Osteocyte (in vitro differentiated cells): ENCODE measurements around the gene RANGRF. TPM values are rescaled to one million over a fixed set of nuclear protein-coding genes. Genes with fewer than 3 reads are reported as not detected.

ENCODE experiments used
- DNase-seq: peaks from one replicate; pipeline ENCODE4 v3.0.0; 2021; ENCODE audit warnings: mixed read lengths; ENCODE audit not compliant: unreplicated experiment; ENCODE audit errors: extremely low spot score
- H3K27ac Mint-ChIP-seq: one replicate; pipeline ENCODE4 v1.8.0; 2021; ENCODE audit warnings: mild to moderate bottlenecking, mixed read lengths; ENCODE audit not compliant: unreplicated experiment
- H3K27me3 Mint-ChIP-seq: one replicate; pipeline ENCODE4 v1.8.0; 2021; ENCODE audit warnings: mixed read lengths; ENCODE audit not compliant: unreplicated experiment
- H3K36me3 Mint-ChIP-seq: one replicate; pipeline ENCODE4 v1.8.0; 2021; ENCODE audit warnings: mixed read lengths; ENCODE audit not compliant: unreplicated experiment
- H3K4me1 Mint-ChIP-seq: one replicate; pipeline ENCODE4 v1.8.0; 2021; ENCODE audit warnings: mixed read lengths; ENCODE audit not compliant: unreplicated experiment
- H3K4me3 Mint-ChIP-seq: one replicate; pipeline ENCODE4 v1.8.0; 2021; ENCODE audit warnings: mild to moderate bottlenecking, moderate library complexity, mixed read lengths; ENCODE audit not compliant: unreplicated experiment
- H3K9me3 Mint-ChIP-seq: one replicate; pipeline ENCODE4 v1.8.0; 2021; ENCODE audit warnings: mixed read lengths; ENCODE audit not compliant: unreplicated experiment
- CTCF ChIP-seq: fragments of 200-600 bp; sonication (generic); IDR thresholded peaks from 2 replicates; pipeline ENCODE4 v1.5.0; 2021; ENCODE audit warnings: antibody characterized with exemption, mild to moderate bottlenecking, moderate library complexity
- total RNA-seq: library from RNA; stranded (reverse); gene quantifications from 2 replicates; pipeline ENCODE4 v1.2.1, GENCODE V29; 2021

RANGRF gene
- total RNA-seq, 1 donor from 2014 or later = 29.3 TPM

GRCh38 chr17:8283356-8283755, 5.1 kb upstream of the RANGRF start:
- H3K4me3 Mint-ChIP-seq = no peak overlapping the region

GRCh38 chr17:8284126-8284525, 4.3 kb upstream of the RANGRF start:
- no peak for TF ChIP-seq CTCF
- Mint-ChIP-seq H3K36me3 (no peaks in the 10 kb centered on the region), H3K4me3 (no peak overlapping the region), H3K27ac (no peak overlapping the region), H3K27me3 (no peaks in the 10 kb centered on the region), H3K9me3 (no peaks in the 10 kb centered on the region), H3K4me1 (peaks cover 11% of the 10 kb centered on the region)
- DNase-seq = no peak

More at GRCh38 chr17:8283356-8283755, 5.1 kb upstream of the RANGRF start:
- peaks cover 10% of the 10 kb centered on the region for H3K4me1 Mint-ChIP-seq
- no peaks in the 10 kb centered on the region for H3K9me3 Mint-ChIP-seq
- no peak for DNase-seq
- H3K27me3 Mint-ChIP-seq = no peaks in the 10 kb centered on the region
- TF ChIP-seq CTCF = no peak
- H3K36me3 Mint-ChIP-seq = no peaks in the 10 kb centered on the region
- H3K27ac Mint-ChIP-seq = no peak overlapping the region

GRCh38 chr17:8285270-8286181, 2.9 kb upstream of the RANGRF start:
- Mint-ChIP-seq H3K9me3 (no peaks in the 10 kb centered on the region), H3K36me3 (peaks cover 2% of the 10 kb centered on the region), H3K27me3 (no peaks in the 10 kb centered on the region), H3K27ac (no peak overlapping the region), H3K4me1 (peaks cover 24% of the 10 kb centered on the region), H3K4me3 (no peak overlapping the region)
- no peak for TF ChIP-seq CTCF
- DNase-seq = no peak

- H3K4me1 Mint-ChIP-seq = peaks cover 24% of the 10 kb centered on the region
- peaks cover 2% of the 10 kb centered on the region for H3K36me3 Mint-ChIP-seq
- H3K4me3 Mint-ChIP-seq = peak overlapping the region; percentile 93
- no peaks in the 10 kb centered on the region for H3K9me3 Mint-ChIP-seq
- H3K27me3 Mint-ChIP-seq = no peaks in the 10 kb centered on the region
- H3K27ac Mint-ChIP-seq = peak overlapping the region; percentile 96
- TF ChIP-seq CTCF = no peak
- DNase-seq = no peak
Measured at GRCh38 chr17:8287651-8288335, 677 bp upstream of the RANGRF start.

GRCh38 chr17:8289103-8289397, 580 bp downstream of the RANGRF start:
- Mint-ChIP-seq H3K4me1 (peaks cover 28% of the 10 kb centered on the region), H3K27ac (peak overlapping the region; percentile 96), H3K36me3 (peaks cover 2% of the 10 kb centered on the region), H3K4me3 (peak overlapping the region; percentile 93), H3K9me3 (no peaks in the 10 kb centered on the region), H3K27me3 (no peaks in the 10 kb centered on the region)
- no peak for TF ChIP-seq CTCF
- no peak for DNase-seq
